GM19395 (cell line): ENCODE data around the gene NCKAP5.
"Not testable (repeated sequence)": the region's sequence is repeated elsewhere in the genome, so short reads cannot be mapped to it uniquely, and the experiment has no call there.

Experiments used
- ATAC-seq: cut with Tn5 transposase; IDR thresholded peaks from one replicate; pipeline ENCODE4 v1.9.1; 2021; ENCODE audit warnings: mild to moderate bottlenecking, moderate library complexity; ENCODE audit not compliant: unreplicated experiment

The NCKAP5 gene

GRCh38 chr2:132716954-132717353 is 851.3 kb downstream of the NCKAP5 start:
- ATAC-seq: no peak

GRCh38 chr2:132715386-132716351 is 852.6 kb downstream of the NCKAP5 start:
- no peak for ATAC-seq

- ATAC-seq: no peak
These were observed 864.9 kb downstream of the NCKAP5 start for GRCh38 chr2:132703396-132703795.

- ATAC-seq: no peak
These were observed 866.5 kb downstream of the NCKAP5 start for GRCh38 chr2:132701810-132702209.

- ATAC-seq: not testable (repeated sequence)
These were observed 868.5 kb downstream of the NCKAP5 start for GRCh38 chr2:132699802-132700201.

- not testable (repeated sequence) for ATAC-seq
These were observed 869.9 kb downstream of the NCKAP5 start for GRCh38 chr2:132698347-132698746.

- no peak for ATAC-seq
These were observed 870.6 kb downstream of the NCKAP5 start for GRCh38 chr2:132697556-132698205.

- no peak for ATAC-seq
These were observed 875.4 kb downstream of the NCKAP5 start for GRCh38 chr2:132692816-132693215.

- no peak for ATAC-seq
These were observed 876.7 kb downstream of the NCKAP5 start for GRCh38 chr2:132691556-132691955.

GRCh38 chr2:132690664-132691303 is 877.5 kb downstream of the NCKAP5 start:
- ATAC-seq: no peak

GRCh38 chr2:132681766-132682165 is 886.5 kb downstream of the NCKAP5 start:
- no peak for ATAC-seq

GRCh38 chr2:132680544-132680943 is 887.7 kb downstream of the NCKAP5 start:
- ATAC-seq: no peak

GRCh38 chr2:132678483-132678882 is 889.8 kb downstream of the NCKAP5 start:
- no peak for ATAC-seq

GRCh38 chr2:132677661-132678060 is 890.6 kb downstream of the NCKAP5 start:
- ATAC-seq: no peak

GRCh38 chr2:132676999-132677398 is 891.3 kb downstream of the NCKAP5 start:
- no peak for ATAC-seq

GRCh38 chr2:132671151-132671835 is 897.0 kb downstream of the NCKAP5 start:
- ATAC-seq: no peak

- no peak for ATAC-seq
These were observed 897.6 kb downstream of the NCKAP5 start for GRCh38 chr2:132670496-132671150.

- ATAC-seq: no peak
These were observed 898.3 kb downstream of the NCKAP5 start, which contains the start of gene LYPD1 for GRCh38 chr2:132669908-132670495. Gene LYPD1, minus strand, starts transcription at chr2:132670205. Its CDS starts 273 bp downstream, at chr2:132669932.

- ATAC-seq: no peak
These were observed 899.0 kb downstream of the NCKAP5 start for GRCh38 chr2:132668987-132669907.
